CD14-positive monocyte (primary cell): ENCODE measurements around the gene CCDC174. TPM values are rescaled to one million over a fixed set of nuclear protein-coding genes. Genes with fewer than 3 reads are reported as not detected.

Source experiments
- DNase-seq, 3 donors: peaks; one replicate each; pipeline ENCODE4 v3.0.0-alpha.2; 2011 to 2022
- H2AFZ ChIP-seq: 2 replicates; pipeline ENCODE4 v1.6.0; 2012; ENCODE audit warnings: mild to moderate bottlenecking, low read depth, low read length, inconsistent platforms; ENCODE audit not compliant: insufficient read depth, poor library complexity, severe bottlenecking
- H3K27ac ChIP-seq, 2 donors: 1 replicate in 1 of 2; 2 replicates in 1 of 2; pipeline ENCODE4 v1.5.1; 2012 to 2013; ENCODE audit warnings: low read length in 2 of 2, control low read depth in 1 of 2, inconsistent platforms in 1 of 2, low read depth in 1 of 2, mild to moderate bottlenecking in 1 of 2
- H3K27me3 ChIP-seq, 2 donors: one replicate each; pipeline versions ENCODE4 v1.6.0 to v1.6.1; 2011 to 2013; ENCODE audit warnings: low read length in 2 of 2; ENCODE audit not compliant: control insufficient read depth in 2 of 2, insufficient read depth in 2 of 2
- H3K36me3 ChIP-seq, 2 donors: replicated peaks in 1 of 2; 1 replicate in 1 of 2; 2 replicates in 1 of 2; pipeline versions ENCODE4 v1.5.1 to v1.6.1; 2012 to 2013; ENCODE audit warnings: low read length in 2 of 2, control low read depth in 1 of 2, inconsistent platforms in 1 of 2, mild to moderate bottlenecking in 1 of 2; ENCODE audit not compliant: insufficient read depth in 2 of 2, control insufficient read depth in 1 of 2
- H3K4me1 ChIP-seq, 2 donors: 1 replicate in 1 of 2; 2 replicates in 1 of 2; pipeline versions ENCODE4 v1.5.1 to v1.6.1; 2012 to 2013; ENCODE audit warnings: low read length in 2 of 2, control low read depth in 1 of 2, inconsistent platforms in 1 of 2, mild to moderate bottlenecking in 1 of 2, moderate library complexity in 1 of 2; ENCODE audit not compliant: insufficient read depth in 2 of 2, control insufficient read depth in 1 of 2
- H3K4me2 ChIP-seq: replicated peaks from 2 replicates; pipeline ENCODE3; 2012; ENCODE audit warnings: low read length, moderate library complexity, mild to moderate bottlenecking; ENCODE audit not compliant: poor library complexity, severe bottlenecking; ENCODE audit errors: extremely low read depth
- H3K4me3 ChIP-seq, 3 experiments: fragments of 200-600 bp in 1 of 3; sonication (generic) in 1 of 3; replicated peaks in 1 of 3; 1 replicate in 2 of 3; 2 replicates in 1 of 3; pipeline ENCODE4 v1.5.1; 2011 to 2013; ENCODE audit warnings: low read length in 3 of 3, mild to moderate bottlenecking in 3 of 3, control low read depth in 2 of 3, low read depth in 2 of 3, inconsistent platforms in 1 of 3, moderate library complexity in 1 of 3
- H3K79me2 ChIP-seq: 2 replicates; pipeline ENCODE4 v1.6.0; 2012; ENCODE audit warnings: mild to moderate bottlenecking, control low read depth, inconsistent platforms, low read length, moderate library complexity; ENCODE audit not compliant: insufficient read depth
- H3K9ac ChIP-seq: 2 replicates; pipeline ENCODE4 v1.6.0; 2017; ENCODE audit warnings: low read length, mild to moderate bottlenecking; ENCODE audit not compliant: insufficient read depth, poor library complexity, severe bottlenecking
- H3K9me3 ChIP-seq, 2 donors: replicated peaks in 1 of 2; 1 replicate in 1 of 2; 2 replicates in 1 of 2; pipeline versions ENCODE4 v1.5.1 to v1.6.1; 2012 to 2013; ENCODE audit warnings: low read length in 2 of 2, control low read depth in 1 of 2; ENCODE audit not compliant: control insufficient read depth in 1 of 2, insufficient read depth in 1 of 2
- H4K20me1 ChIP-seq: 2 replicates; pipeline ENCODE4 v1.6.0; 2012; ENCODE audit warnings: mild to moderate bottlenecking, low read length, control low read depth, moderate library complexity; ENCODE audit not compliant: insufficient read depth
- H3K27ac Mint-ChIP-seq, 7 donors: one replicate each; pipeline ENCODE4 v1.8.0; 2020; ENCODE audit warnings: mild to moderate bottlenecking in 7 of 7, mixed read lengths in 7 of 7, moderate library complexity in 6 of 7, inconsistent platforms in 2 of 7
- H3K27me3 Mint-ChIP-seq, 3 donors: one replicate each; pipeline ENCODE4 v1.8.0; 2021 to 2022; ENCODE audit warnings: low read depth in 3 of 3, mild to moderate bottlenecking in 3 of 3, mixed read lengths in 3 of 3, moderate library complexity in 3 of 3, inconsistent platforms in 1 of 3
- H3K36me3 Mint-ChIP-seq, 2 donors: one replicate each; pipeline ENCODE4 v1.8.0; 2020; ENCODE audit warnings: mixed read lengths in 2 of 2, inconsistent platforms in 1 of 2, mild to moderate bottlenecking in 1 of 2
- H3K4me1 Mint-ChIP-seq: one replicate; pipeline ENCODE4 v1.8.0; 2020; ENCODE audit warnings: mild to moderate bottlenecking, mixed read lengths
- H3K4me3 Mint-ChIP-seq, 2 donors: one replicate each; pipeline ENCODE4 v1.8.0; 2020; ENCODE audit warnings: mild to moderate bottlenecking in 2 of 2, mixed read lengths in 2 of 2, moderate library complexity in 1 of 2
- H3K9me3 Mint-ChIP-seq, 7 donors: one replicate each; pipeline ENCODE4 v1.8.0; 2020 to 2022; ENCODE audit warnings: mixed read lengths in 7 of 7, mild to moderate bottlenecking in 6 of 7, moderate library complexity in 6 of 7, inconsistent platforms in 2 of 7
- WGBS: methylation state at CpG from one replicate; pipeline ENCODE4 v1.1.5; 2013; ENCODE audit warnings: missing lambda C conversion rate; ENCODE audit not compliant: insufficient coverage; 5-methylcytosine and 5-hydroxymethylcytosine counted together
- intact Hi-C, 2 donors: fragments of 100-400 bp; cut with micrococcal nuclease; formaldehyde crosslinking; loops; one replicate each; pipeline versions ENCODE4 v1.15.0 to v1.15.1; 2023
- polyA plus RNA-seq, 3 donors: library from polyadenylated mRNA; depleted of rRNA in 1 of 3; unstranded in 2 of 3; stranded (reverse) in 1 of 3; fragments of 300-500 nt in 2 of 3; fragments of >200 nt in 1 of 3; fragmentation: Illumina TruSeq in 2 of 3; gene quantifications; 1 replicate in 2 of 3; 2 replicates in 1 of 3; pipeline ENCODE4 v1.2.3, GENCODE V29; 2012 to 2021
- TF ChIP-seq, protein P1 (sequence below): fragments of 200-600 bp; IDR thresholded peaks from one replicate; pipeline ENCODE4 v1.8.0; 2022; ENCODE audit warnings: antibody characterized with exemption, mild to moderate bottlenecking

Gene CCDC174
- polyA plus RNA-seq, 3 donors = 6.2 to 7.9 (median 7.4) TPM

DNA sequence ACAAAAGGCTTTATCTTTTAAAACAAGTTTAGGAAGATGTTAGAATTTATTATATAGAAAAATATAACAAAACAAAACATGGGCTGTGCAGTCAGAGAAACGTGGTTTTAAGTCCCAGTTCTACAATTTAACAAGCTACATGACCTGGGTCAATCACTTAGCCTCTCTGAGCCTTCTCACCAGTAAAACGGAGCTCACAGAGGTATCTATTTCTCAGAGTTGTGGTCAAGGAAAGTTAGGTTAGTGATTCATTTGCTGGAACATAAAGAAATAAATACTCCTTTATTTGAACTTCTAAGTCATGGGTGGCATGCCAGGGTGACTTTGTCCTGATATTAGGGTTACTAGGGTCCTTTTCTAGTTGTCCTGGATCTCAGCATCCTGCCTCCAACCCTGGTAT is 10.8 kb upstream of the CCDC174 start:
- DNase-seq = no peak
- Histone ChIP-seq H2AFZ (no peak overlapping the region), H4K20me1 (no peaks in the 10 kb centered on the region), H3K9ac (no peak overlapping the region), H3K9me3 (no peaks in the 10 kb centered on the region), H3K79me2 (no peaks in the 10 kb centered on the region), H3K4me1 (no peaks in the 10 kb centered on the region), H3K36me3 (no peaks in the 10 kb centered on the region), H3K4me3 (no peak overlapping the region), H3K4me2 (no peak overlapping the region), H3K27ac (no peak overlapping the region), H3K27me3 (peaks cover 0 to under 1% of the 10 kb centered on the region in 2 donors)
- peaks cover 3 to 18% (median 10%) of the 10 kb centered on the region in 3 donors for H3K27me3 Mint-ChIP-seq
- no peaks in the 10 kb centered on the region for H3K4me1 Mint-ChIP-seq
- H3K36me3 Mint-ChIP-seq = no peaks in the 10 kb centered on the region
- intact Hi-C loops = loop anchor here in 1 of 2 donors (10.0 kb wide), 1 partner anchor 424 kb away; the partner anchor contains the start of gene MRPS25
- no CpG with 5 or more reads among the region's 2 CpGs for whole genome bisulfite sequencing
- no peaks in the 10 kb centered on the region for H3K9me3 Mint-ChIP-seq
- H3K27ac Mint-ChIP-seq = no peak overlapping the region
- no peak overlapping the region for H3K4me3 Mint-ChIP-seq
- TF ChIP-seq, protein P1, sequence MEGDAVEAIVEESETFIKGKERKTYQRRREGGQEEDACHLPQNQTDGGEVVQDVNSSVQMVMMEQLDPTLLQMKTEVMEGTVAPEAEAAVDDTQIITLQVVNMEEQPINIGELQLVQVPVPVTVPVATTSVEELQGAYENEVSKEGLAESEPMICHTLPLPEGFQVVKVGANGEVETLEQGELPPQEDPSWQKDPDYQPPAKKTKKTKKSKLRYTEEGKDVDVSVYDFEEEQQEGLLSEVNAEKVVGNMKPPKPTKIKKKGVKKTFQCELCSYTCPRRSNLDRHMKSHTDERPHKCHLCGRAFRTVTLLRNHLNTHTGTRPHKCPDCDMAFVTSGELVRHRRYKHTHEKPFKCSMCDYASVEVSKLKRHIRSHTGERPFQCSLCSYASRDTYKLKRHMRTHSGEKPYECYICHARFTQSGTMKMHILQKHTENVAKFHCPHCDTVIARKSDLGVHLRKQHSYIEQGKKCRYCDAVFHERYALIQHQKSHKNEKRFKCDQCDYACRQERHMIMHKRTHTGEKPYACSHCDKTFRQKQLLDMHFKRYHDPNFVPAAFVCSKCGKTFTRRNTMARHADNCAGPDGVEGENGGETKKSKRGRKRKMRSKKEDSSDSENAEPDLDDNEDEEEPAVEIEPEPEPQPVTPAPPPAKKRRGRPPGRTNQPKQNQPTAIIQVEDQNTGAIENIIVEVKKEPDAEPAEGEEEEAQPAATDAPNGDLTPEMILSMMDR = no peak

DNA sequence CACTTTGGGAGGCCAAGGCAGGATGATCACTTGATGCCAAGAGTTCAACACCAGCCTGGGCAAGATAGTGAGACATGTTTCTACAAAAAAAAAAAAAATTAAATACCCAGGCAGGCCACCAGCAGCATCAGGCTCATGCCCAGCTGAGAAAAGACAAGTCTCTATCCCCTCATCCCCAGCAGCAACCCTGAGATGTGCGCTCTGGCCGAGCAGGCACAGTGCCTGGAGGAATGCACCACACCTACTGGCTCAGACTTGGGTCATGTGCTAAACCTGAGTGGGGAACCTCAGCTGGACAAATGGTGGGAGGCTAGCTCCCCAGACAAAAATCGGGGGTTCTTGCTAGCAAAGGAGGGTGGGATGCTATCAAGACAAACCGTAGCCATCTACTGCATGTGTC is 10.2 kb upstream of the CCDC174 start:
- no peak overlapping the region for H3K4me2 ChIP-seq
- no peak for DNase-seq
- no peaks in the 10 kb centered on the region for H3K9me3 Mint-ChIP-seq
- no peaks in the 10 kb centered on the region for H3K79me2 ChIP-seq
- H3K9me3 ChIP-seq = no peaks in the 10 kb centered on the region
- TF ChIP-seq, protein P1 = no peak
- intact Hi-C loops = loop anchor here in 1 of 2 donors (10.0 kb wide), 1 partner anchor 423 kb away; the partner anchor contains the start of gene MRPS25
- 96% methylated on average over 3 of the region's 4 CpGs for WGBS
- H3K36me3 Mint-ChIP-seq = no peaks in the 10 kb centered on the region
- no peaks in the 10 kb centered on the region for H3K27me3 ChIP-seq
- H3K4me3 Mint-ChIP-seq = no peak overlapping the region
- H3K9ac ChIP-seq = no peak overlapping the region
- peaks cover 3 to 18% (median 10%) of the 10 kb centered on the region in 3 donors for H3K27me3 Mint-ChIP-seq
- no peaks in the 10 kb centered on the region for H3K4me1 Mint-ChIP-seq
- H2AFZ ChIP-seq = no peak overlapping the region
- H3K4me3 ChIP-seq = no peak overlapping the region
- H4K20me1 ChIP-seq = no peaks in the 10 kb centered on the region
- no peak overlapping the region for H3K27ac Mint-ChIP-seq
- no peaks in the 10 kb centered on the region for H3K36me3 ChIP-seq
- H3K4me1 ChIP-seq = no peaks in the 10 kb centered on the region
- no peak overlapping the region for H3K27ac ChIP-seq
